HepG2 (cell line): ENCODE measurements around the gene HOXC11.

Experiments used
- CC2D1A ChIP-seq: sonication (generic); formaldehyde crosslinking; IDR thresholded peaks from 2 replicates; pipeline ENCODE4 v1.8.1; 2023; ENCODE audit warnings: mild to moderate bottlenecking, missing genetic modification reagents
- CTCF ChIP-seq: sonication (generic); formaldehyde crosslinking; IDR thresholded peaks from 2 replicates; pipeline ENCODE4 v1.5.0; 2020; ENCODE audit warnings: mild to moderate bottlenecking, missing genetic modification reagents, moderate library complexity
- FOXP4 ChIP-seq: sonication (generic); formaldehyde crosslinking; IDR thresholded peaks from 2 replicates; pipeline ENCODE4 v1.4.0; 2020; ENCODE audit warnings: missing genetic modification reagents
- GABPA ChIP-seq, 2 experiments: IDR thresholded peaks; 2 replicates each; pipeline ENCODE4 v1.6.1; 2011 to 2016; ENCODE audit warnings: low read depth in 2 of 2, low read length in 1 of 2, missing biosample characterization in 1 of 2, missing genetic modification characterization in 1 of 2
- PCBP1 ChIP-seq: fragments of 200-400 bp; formaldehyde crosslinking; IDR thresholded peaks from 2 replicates; pipeline ENCODE4 v1.6.1; 2017; ENCODE audit warnings: mild to moderate bottlenecking, low read depth, low read length, borderline replicate concordance
- ZNF138 ChIP-seq: sonication (generic); formaldehyde crosslinking; IDR thresholded peaks from 2 replicates; pipeline ENCODE4 v1.5.0; 2020; ENCODE audit warnings: mild to moderate bottlenecking, low read depth, missing genetic modification reagents

- TF ChIP-seq PCBP1 = no peak
- no peak for TF ChIP-seq ZNF138 (CRISPR knock-in tag)
- no peak for TF ChIP-seq FOXP4
- TF ChIP-seq CTCF (CRISPR knock-in tag) = no peak
- no peak for TF ChIP-seq CC2D1A (CRISPR knock-in tag)
- TF ChIP-seq GABPA (IDR thresholded peaks at IDR 0.05; ENCODE audit: low read depth, low read length) = no peak
- no peak for TF ChIP-seq GABPA (CRISPR knock-in tag; IDR thresholded peaks at IDR 0.05; ENCODE audit: low read depth)
Observed at GRCh38 chr12:53952335-53952694, 20.6 kb upstream of the HOXC11 start.
